ENCODE measurements around the gene MKNK1. TPM values are rescaled to one million over a fixed set of nuclear protein-coding genes. Genes with fewer than 3 reads are reported as not detected.

MKNK1 gene
- total RNA-seq, 4 donors from 2014 or later = 23.0 to 42.1 (median 34.5) TPM

DNA sequence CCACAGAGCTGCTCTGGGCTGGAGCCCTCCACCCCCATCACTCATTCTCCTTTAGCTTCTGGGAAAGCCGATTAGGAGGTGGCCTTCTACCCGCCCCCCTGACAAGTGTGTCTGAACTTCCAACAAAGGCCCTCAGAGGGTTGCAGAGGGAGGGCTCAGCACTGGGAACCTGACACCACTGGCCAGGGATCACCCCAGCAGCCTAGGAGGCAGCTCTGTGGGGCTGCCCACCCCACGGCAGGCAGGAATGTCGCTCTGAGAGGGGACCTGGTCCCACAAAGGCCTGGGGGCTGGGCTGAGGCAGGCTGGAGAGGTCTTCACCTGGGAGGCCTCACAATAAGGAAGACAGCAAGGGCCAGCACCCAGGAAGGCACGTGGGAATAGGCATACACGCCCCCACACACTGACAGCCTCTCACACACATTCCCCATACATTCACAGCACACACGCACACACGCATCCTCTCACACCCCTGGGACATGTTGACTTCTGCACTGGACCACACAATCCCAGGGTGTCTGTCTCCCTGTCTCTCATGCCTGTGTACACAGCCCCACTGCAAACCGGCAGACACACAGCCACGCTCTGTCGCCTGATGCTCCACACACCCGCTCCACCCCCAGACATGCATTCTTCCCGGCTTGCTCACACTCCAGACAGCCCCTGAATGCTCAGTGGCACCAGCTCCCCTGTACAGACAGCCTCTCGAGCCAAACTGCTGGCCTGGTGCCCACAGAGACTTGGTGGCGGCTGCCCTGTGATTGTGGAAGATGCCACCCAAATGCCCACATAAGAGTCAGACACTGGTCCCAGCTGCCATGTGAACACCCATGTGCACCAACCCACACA lies 83.8 kb downstream of the MKNK1 start:
- TF ChIP-seq EP300 (IDR thresholded peaks at IDR 0.05) (no peak), POLR2A (IDR thresholded peaks at IDR 0.05) (no peak), POLR2AphosphoS5 (IDR thresholded peaks at IDR 0.05) (no peak)
- TF ChIP-seq, protein P1, sequence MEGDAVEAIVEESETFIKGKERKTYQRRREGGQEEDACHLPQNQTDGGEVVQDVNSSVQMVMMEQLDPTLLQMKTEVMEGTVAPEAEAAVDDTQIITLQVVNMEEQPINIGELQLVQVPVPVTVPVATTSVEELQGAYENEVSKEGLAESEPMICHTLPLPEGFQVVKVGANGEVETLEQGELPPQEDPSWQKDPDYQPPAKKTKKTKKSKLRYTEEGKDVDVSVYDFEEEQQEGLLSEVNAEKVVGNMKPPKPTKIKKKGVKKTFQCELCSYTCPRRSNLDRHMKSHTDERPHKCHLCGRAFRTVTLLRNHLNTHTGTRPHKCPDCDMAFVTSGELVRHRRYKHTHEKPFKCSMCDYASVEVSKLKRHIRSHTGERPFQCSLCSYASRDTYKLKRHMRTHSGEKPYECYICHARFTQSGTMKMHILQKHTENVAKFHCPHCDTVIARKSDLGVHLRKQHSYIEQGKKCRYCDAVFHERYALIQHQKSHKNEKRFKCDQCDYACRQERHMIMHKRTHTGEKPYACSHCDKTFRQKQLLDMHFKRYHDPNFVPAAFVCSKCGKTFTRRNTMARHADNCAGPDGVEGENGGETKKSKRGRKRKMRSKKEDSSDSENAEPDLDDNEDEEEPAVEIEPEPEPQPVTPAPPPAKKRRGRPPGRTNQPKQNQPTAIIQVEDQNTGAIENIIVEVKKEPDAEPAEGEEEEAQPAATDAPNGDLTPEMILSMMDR (IDR thresholded peaks at IDR 0.05) = no peak
- Histone ChIP-seq H3K36me3 (no peaks in the 10 kb centered on the region), H3K4me1 (peaks cover 0 to 10% (median 5%) of the 10 kb centered on the region in 3 donors), H3K4me3 (no peak overlapping the region), H3K27me3 (peaks cover 43% of the 10 kb centered on the region), H3K9me3 (no peaks in the 10 kb centered on the region), H3K27ac (no peak overlapping the region)
- 36% methylated on average over 8 of the region's 15 CpGs; no CpG with 5 or more reads in 1 of the 2 donors for WGBS, 2 donors (ENCODE audit: low coverage in 1 of 2)
- no peak for ATAC-seq

- TF ChIP-seq EP300 (IDR thresholded peaks at IDR 0.05) = no peak
- TF ChIP-seq POLR2AphosphoS5 (IDR thresholded peaks at IDR 0.05) = no peak
- no peak for TF ChIP-seq POLR2A (IDR thresholded peaks at IDR 0.05)
- TF ChIP-seq, protein P1 (IDR thresholded peaks at IDR 0.05) = no peak
- H3K27ac ChIP-seq = no peak overlapping the region
- no peaks in the 10 kb centered on the region for H3K9me3 ChIP-seq
- peaks cover 0 to 10% (median 5%) of the 10 kb centered on the region in 3 donors for H3K4me1 ChIP-seq
- WGBS, 2 donors (ENCODE audit: low coverage in 1 of 2) = 70 to 94% methylated on average over 2 to 4 of the region's 4 CpGs
- ATAC-seq = no peak
- H3K27me3 ChIP-seq = peaks cover 41% of the 10 kb centered on the region
- no peaks in the 10 kb centered on the region for H3K36me3 ChIP-seq
- H3K4me3 ChIP-seq = no peak overlapping the region
These were observed 84.9 kb downstream of the MKNK1 start for GRCh38 chr1:46519209-46519608.

DNA sequence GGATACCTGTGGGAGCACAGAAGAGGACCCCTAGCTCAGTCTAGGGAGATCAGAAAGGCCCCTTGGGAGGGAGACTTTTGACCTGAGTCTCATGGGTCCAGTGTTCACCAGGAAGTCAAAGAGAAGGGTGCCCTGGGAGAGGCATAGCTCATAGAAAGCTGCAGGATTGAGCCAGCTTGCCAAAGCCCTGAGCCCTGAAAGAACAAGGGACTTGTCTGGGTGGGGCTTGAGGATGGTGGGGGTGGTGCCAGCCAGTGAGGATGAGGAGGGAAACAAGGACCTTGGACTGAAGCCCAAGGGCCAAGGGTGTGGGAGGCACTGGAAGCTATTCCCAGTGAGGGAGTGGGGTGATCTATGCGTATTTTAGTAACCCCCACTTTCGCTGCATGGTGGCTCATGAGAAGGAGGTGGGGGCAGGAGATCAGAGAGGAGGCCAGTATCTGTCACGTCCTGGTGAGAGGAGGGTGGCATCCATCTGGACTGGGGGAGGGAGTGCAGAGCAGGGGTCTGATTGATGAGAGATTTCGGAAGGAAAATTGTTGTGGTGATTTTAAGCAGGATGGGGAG lies 86.1 kb downstream of the MKNK1 start:
- H3K36me3 ChIP-seq = no peaks in the 10 kb centered on the region
- no peak overlapping the region for H3K27ac ChIP-seq
- H3K9me3 ChIP-seq = no peaks in the 10 kb centered on the region
- TF ChIP-seq EP300 (IDR thresholded peaks at IDR 0.05) (no peak), POLR2A (IDR thresholded peaks at IDR 0.05) (no peak), POLR2AphosphoS5 (IDR thresholded peaks at IDR 0.05) (no peak)
- TF ChIP-seq, protein P1 (IDR thresholded peaks at IDR 0.05) = no peak
- no peak overlapping the region for H3K4me3 ChIP-seq
- peaks cover 0 to 10% (median 5%) of the 10 kb centered on the region in 3 donors for H3K4me1 ChIP-seq
- peaks cover 41% of the 10 kb centered on the region for H3K27me3 ChIP-seq
- ATAC-seq = no peak
- WGBS, 2 donors (ENCODE audit: low coverage in 1 of 2) = 47 to 67% methylated on average over 1 to 4 of the region's 4 CpGs

DNA sequence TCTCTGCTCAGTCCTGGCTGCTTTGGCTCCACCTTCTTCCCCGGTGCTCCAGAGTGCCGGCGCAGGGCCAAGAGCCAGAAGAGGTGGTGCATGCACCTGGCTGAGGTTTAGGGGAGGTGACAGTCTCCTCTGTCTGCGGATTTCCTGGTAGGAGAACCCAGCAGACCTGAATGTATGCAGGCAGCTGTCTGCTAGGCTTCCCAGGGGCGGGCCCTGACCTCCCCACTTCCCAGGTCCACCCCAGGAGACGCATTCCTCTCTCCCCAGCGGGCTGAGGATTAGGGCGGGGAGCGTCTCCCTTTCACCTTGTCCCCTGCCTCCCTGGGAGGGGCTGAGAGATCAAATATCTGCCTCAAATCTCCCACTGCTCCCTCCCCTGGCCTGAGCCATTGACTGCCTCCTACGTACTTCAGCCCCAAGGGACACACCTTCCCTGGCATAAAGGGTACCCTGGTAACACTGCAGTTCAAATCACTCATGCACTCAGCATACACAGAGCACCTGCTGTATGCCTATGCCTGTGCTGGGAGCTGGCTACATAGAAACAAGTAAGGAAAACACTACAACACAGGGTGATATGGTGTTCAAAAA lies 87.0 kb downstream of the MKNK1 start:
- Histone ChIP-seq H3K9me3 (no peaks in the 10 kb centered on the region), H3K27ac (no peak overlapping the region), H3K4me1 (peaks cover 0 to under 1% (median 0%) of the 10 kb centered on the region in 3 donors), H3K27me3 (peaks cover 46% of the 10 kb centered on the region), H3K36me3 (no peaks in the 10 kb centered on the region), H3K4me3 (no peak overlapping the region)
- WGBS, 2 donors (ENCODE audit: low coverage in 1 of 2) = 29% methylated on average over 5 of the region's 10 CpGs; no CpG with 5 or more reads in 1 of the 2 donors
- TF ChIP-seq POLR2A (IDR thresholded peaks at IDR 0.05) (no peak), POLR2AphosphoS5 (IDR thresholded peaks at IDR 0.05) (no peak), EP300 (IDR thresholded peaks at IDR 0.05) (no peak)
- TF ChIP-seq, protein P1 (IDR thresholded peaks at IDR 0.05) = no peak
- no peak for ATAC-seq
